ENCODE data around the gene MALL.
"Not testable (repeated sequence)": the region's sequence is repeated elsewhere in the genome, so short reads cannot be mapped to it uniquely, and the experiment has no call there.

Gene MALL

GRCh38 chr2:110097506-110098220, 18.0 kb downstream of the MALL start:
- no peak for DNase-seq

- no peak for DNase-seq
Measured at GRCh38 chr2:110095994-110096633, 19.5 kb downstream of the MALL start.

GRCh38 chr2:110094884-110095534, 20.6 kb downstream of the MALL start:
- DNase-seq, result not testable (repeated sequence)

GRCh38 chr2:110093924-110094323, 21.7 kb downstream of the MALL start:
- not testable (repeated sequence) for DNase-seq

GRCh38 chr2:110090164-110090563, 25.5 kb downstream of the MALL start:
- not testable (repeated sequence) for DNase-seq

- DNase-seq, result not testable (repeated sequence)
Measured at GRCh38 chr2:110083757-110084156, 31.9 kb downstream of the MALL start.

- DNase-seq, result not testable (repeated sequence)
Measured at GRCh38 chr2:110083162-110083561, 32.5 kb downstream of the MALL start.

- not testable (repeated sequence) for DNase-seq
Measured at GRCh38 chr2:110078104-110078503, 37.5 kb downstream of the MALL start.

- DNase-seq, result not testable (repeated sequence)
Measured at GRCh38 chr2:110075896-110076295, 39.7 kb downstream of the MALL start.

GRCh38 chr2:110069869-110070268, 45.8 kb downstream of the MALL start:
- not testable (repeated sequence) for DNase-seq

GRCh38 chr2:110068153-110068552, 47.5 kb downstream of the MALL start:
- not testable (repeated sequence) for DNase-seq

GRCh38 chr2:110062332-110062731, 53.3 kb downstream of the MALL start:
- DNase-seq, result not testable (repeated sequence)

- not testable (repeated sequence) for DNase-seq
Measured at GRCh38 chr2:110060550-110060949, 55.1 kb downstream of the MALL start.

- not testable (repeated sequence) for DNase-seq
Measured at GRCh38 chr2:110059694-110060358, 55.8 kb downstream of the MALL start.

GRCh38 chr2:110059009-110059693, 56.5 kb downstream of the MALL start:
- DNase-seq, result not testable (repeated sequence)

GRCh38 chr2:110058034-110058433, 57.6 kb downstream of the MALL start:
- DNase-seq, result not testable (repeated sequence)

- DNase-seq, result not testable (repeated sequence)
Measured at GRCh38 chr2:110055819-110056408, 59.7 kb downstream of the MALL start.

- DNase-seq, result not testable (repeated sequence)
Measured at GRCh38 chr2:110054521-110055407, 60.9 kb downstream of the MALL start.

- not testable (repeated sequence) for DNase-seq
Measured at GRCh38 chr2:110053688-110054087, 61.9 kb downstream of the MALL start.

GRCh38 chr2:110052166-110052565, 63.5 kb downstream of the MALL start:
- DNase-seq, result not testable (repeated sequence)

GRCh38 chr2:110050222-110050621, 65.4 kb downstream of the MALL start:
- not testable (repeated sequence) for DNase-seq

Measured in NCI-H1417 (cell line).